ENCODE results near the gene MARCHF5. TPM values are rescaled to one million over a fixed set of nuclear protein-coding genes. Genes with fewer than 3 reads are reported as not detected.
A peak's percentile ranks its signal among the peaks of the same experiment; 100 is the strongest.

Gene MARCHF5
- 38.2 TPM for total RNA-seq
- long read RNA-seq, transcript MARCH5-201 (6 exons, 3,926 nt), result major isoform, 119 of 128 reads
- long read RNA-seq, partial matches to known transcripts, result 6 of 128 reads
- long read RNA-seq, other reads (novel, unspliced or antisense), result 3 of 128 reads

DNA sequence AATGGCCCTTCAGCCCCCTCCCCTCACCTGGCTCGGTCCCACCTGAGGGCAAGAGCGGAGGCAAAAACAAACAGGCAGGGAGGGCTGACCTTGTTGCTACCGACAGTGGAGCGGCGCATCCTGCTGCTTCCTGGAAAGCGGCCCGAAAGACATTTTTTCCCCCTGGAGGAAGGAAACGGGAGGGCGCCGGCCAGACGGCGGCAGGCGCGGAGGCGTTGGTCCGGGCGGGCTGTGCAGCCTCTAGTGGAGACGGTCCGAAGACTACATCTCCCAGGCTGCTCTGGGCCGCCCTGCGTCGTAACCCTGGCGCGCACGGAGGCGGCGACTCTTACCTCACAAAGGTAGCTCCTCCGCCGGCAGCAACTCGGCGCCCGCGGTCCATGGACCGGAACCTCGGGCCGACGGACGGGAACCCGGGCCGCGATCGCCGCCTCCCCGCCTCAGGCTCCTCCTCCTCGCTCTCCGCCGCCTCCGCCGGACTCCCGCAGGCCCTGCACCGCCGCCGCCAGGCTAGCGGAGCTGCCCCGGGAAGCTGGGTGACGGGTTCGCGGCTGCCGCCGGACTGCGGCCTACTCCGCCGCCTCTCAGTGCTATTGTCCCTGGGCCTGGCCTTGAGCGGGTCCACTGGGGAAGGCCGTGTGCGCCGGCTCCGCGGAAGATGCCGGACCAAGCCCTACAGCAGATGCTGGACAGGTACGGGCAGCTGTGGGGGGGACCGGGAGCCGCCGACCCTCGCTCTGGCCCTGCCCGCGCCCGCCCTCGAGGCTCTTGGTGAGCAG lies at the start of gene MARCHF5, which contains the start of gene CPEB3:
Gene MARCHF5, plus strand, starts transcription at position 331 of the 779 bp plus-strand sequence. Its CDS starts 328 bp downstream, at position 659.
Gene CPEB3, minus strand, starts transcription at position 242 of the 779 bp plus-strand sequence. CDS start 50,728 bp downstream, outside the sequence.
- intact Hi-C loops (cut with DNase I), result loop anchor here (5.0 kb wide), 2 partner anchors 49 to 204 kb away; no protein-coding TSS in a partner anchor
- DNase-seq, result peak; percentile 98
- ATAC-seq (ENCODE audit: poor library complexity), result peak; percentile 99

GRCh38 chr10:92241501-92241900 lies 49.5 kb upstream of the MARCHF5 start:
- ATAC-seq (ENCODE audit: poor library complexity) (no peak), DNase-seq (no peak)
- intact Hi-C loops (cut with DNase I), result loop anchor here (5.0 kb wide), 1 partner anchor 51 kb away; the partner anchor contains the start of genes CPEB3 and MARCHF5

- no peak for ATAC-seq (ENCODE audit: poor library complexity)
- no peak for DNase-seq
- intact Hi-C loops (cut with DNase I), result loop anchor here (5.0 kb wide), 1 partner anchor 50 kb away; the partner anchor contains the start of genes CPEB3 and MARCHF5
These were observed 48.6 kb upstream of the MARCHF5 start for GRCh38 chr10:92242380-92242779.

- intact Hi-C loops (cut with DNase I), result loop anchor here (5.0 kb wide), 1 partner anchor 49 kb away; the partner anchor contains the start of genes CPEB3 and MARCHF5
- peak; percentile 69 for ATAC-seq (ENCODE audit: poor library complexity)
- DNase-seq, result peak; percentile 69
These were observed 47.9 kb upstream of the MARCHF5 start for GRCh38 chr10:92242910-92243671.

- DNase-seq (no peak), ATAC-seq (ENCODE audit: poor library complexity) (no peak)
- intact Hi-C loops (cut with DNase I), result loop anchor here (5.0 kb wide), 1 partner anchor 48 kb away; the partner anchor contains the start of genes CPEB3 and MARCHF5
These were observed 46.2 kb upstream of the MARCHF5 start for GRCh38 chr10:92244796-92245195.

DNA sequence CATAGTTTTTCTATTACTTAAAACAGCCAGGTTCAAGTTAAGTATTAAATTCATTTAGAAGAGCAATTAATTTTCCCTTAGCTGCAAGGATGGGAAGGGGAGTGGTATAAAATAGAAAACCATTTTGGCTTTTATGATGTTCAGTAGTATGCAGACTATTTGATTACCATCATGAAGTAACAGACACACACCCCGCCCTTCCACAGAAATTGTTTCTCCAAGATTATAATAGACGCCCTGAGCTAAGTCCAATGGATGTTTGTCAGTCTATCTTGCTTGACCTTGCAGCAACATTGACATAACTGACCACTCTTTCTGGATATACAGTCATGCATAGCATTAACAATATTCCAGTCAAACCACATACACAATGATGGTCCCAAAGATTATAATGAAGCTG lies 42.4 kb upstream of the MARCHF5 start:
- ATAC-seq (ENCODE audit: poor library complexity) (no peak), DNase-seq (no peak)
- intact Hi-C loops (cut with DNase I), result no loop called here

GRCh38 chr10:92263396-92263795 lies 27.6 kb upstream of the MARCHF5 start:
- ATAC-seq (ENCODE audit: poor library complexity), result no peak
- DNase-seq, result no peak
- intact Hi-C loops (cut with DNase I), result no loop called here

DNA sequence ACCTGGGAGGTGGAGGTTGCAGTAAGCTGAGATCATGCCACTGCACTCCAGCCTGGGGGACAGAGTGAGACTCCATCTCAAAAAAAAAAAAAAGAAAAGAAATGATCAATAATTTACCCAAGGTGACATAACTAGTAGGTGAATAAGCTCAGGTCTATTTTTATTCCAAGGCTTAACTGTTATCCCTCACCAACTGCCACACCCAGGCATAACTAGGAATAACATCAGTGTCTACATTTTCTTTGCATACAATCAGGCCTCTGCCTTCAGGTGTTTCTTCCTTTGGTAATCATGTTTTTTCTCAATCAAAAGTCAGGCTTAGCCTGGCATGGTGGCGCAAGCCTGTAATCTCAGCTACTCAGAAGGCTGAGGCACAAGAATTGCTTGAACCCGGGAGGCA lies 26.7 kb upstream of the MARCHF5 start:
- DNase-seq (no peak), ATAC-seq (ENCODE audit: poor library complexity) (no peak)
- intact Hi-C loops (cut with DNase I), result no loop called here

GRCh38 chr10:92265687-92266258 lies 25.2 kb upstream of the MARCHF5 start:
- intact Hi-C loops (cut with DNase I), result no loop called here
- ATAC-seq (ENCODE audit: poor library complexity), result no peak

GRCh38 chr10:92267343-92267742 lies 23.6 kb upstream of the MARCHF5 start:
- ATAC-seq (ENCODE audit: poor library complexity) (peak; percentile 51), DNase-seq (no peak)
- intact Hi-C loops (cut with DNase I), result no loop called here

More at GRCh38 chr10:92265687-92266258, 25.2 kb upstream of the MARCHF5 start:
- DNase-seq, result no peak

DNA sequence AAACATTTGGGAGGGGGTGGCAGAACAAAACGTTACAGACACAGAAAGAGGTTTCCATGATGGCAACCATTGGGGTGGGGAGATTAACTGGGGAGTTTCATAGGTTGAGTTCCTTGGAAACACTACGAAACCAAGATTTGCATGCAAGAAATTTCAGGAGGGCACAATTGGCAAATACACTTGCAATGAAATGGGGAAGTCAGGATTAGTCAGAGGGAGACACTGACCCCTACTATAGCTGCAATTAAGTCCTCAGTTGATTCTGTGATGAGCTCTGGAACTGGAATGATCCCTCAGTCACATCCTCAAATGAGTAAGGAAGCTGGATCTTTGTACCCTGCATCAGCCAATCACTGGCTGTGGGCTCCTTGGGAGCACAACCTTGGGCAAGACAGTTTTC lies 22.2 kb upstream of the MARCHF5 start:
- DNase-seq, result no peak
- intact Hi-C loops (cut with DNase I), result no loop called here
- ATAC-seq (ENCODE audit: poor library complexity), result no peak

- ATAC-seq (ENCODE audit: poor library complexity) (no peak), DNase-seq (no peak)
- intact Hi-C loops (cut with DNase I), result no loop called here
These were observed 16.9 kb upstream of the MARCHF5 start for GRCh38 chr10:92274071-92274470.

DNA sequence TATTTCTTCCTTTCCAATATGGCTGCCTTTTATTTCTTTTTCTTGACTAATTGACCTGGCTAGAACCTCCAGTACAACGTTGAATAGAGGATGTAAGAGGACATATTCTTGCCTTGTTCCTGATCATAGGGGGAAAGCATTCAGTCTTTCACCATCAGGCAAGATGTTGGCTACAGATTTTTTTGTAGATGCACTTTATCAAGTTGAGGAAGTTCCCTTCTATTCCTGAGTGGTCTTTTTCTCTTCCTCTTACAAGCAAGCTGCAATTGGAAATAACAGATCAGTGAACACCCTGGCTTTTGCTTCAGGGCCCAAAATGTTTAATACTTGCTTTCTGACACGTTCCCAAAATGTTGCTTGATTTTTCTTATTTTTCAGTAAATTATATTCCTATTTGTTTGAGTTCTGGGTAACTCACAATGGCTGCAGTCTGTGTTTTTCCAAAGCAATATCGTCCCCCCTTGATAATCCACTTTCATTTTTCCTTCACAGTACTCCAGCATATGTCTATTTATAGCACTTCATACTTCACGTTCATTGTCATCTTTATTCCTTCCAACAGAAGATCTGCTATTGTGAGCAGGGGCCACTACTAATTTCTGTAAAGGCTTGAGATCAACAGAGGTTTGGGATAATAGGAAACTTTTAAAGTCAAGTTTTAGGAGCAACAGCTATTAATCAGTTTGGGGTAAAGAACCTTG lies 11.8 kb upstream of the MARCHF5 start:
- DNase-seq (no peak), ATAC-seq (ENCODE audit: poor library complexity) (peak; percentile 82)
- intact Hi-C loops (cut with DNase I), result no loop called here

DNA sequence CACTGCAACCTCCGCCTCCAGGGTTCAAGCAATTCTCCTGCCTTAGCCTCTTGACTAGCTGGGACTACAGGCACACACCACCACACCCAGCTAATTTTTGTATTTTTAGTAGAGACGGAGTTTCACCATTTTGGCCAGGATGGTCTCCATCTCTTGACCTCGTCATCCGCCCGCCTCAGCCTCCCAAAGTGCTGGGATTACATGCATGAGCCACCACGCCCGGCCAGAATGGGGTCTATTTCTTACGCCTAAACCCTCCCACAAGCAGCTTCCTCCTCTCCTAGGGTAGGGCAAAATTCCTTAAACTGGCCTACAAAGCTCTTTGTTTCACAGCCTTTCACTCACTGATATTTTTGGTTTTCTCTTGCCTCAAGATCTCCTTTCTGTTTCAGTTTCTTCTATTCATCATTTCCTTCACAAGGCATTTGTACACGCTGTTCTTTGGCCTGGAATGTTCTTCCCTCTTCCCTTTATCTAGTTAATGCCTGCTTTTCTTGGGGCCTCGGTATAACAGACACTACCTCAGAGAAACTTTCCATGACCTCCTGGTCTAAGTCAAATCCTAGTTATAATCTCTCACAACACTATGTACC lies 6.8 kb upstream of the MARCHF5 start:
- intact Hi-C loops (cut with DNase I), result no loop called here
- peak; percentile 62 for ATAC-seq (ENCODE audit: poor library complexity)
- no peak for DNase-seq

GRCh38 chr10:92290076-92290836 lies 711 bp upstream of the MARCHF5 start:
- DNase-seq (peak; percentile 43), ATAC-seq (ENCODE audit: poor library complexity) (peak; percentile 38)
- intact Hi-C loops (cut with DNase I), result loop anchor here (5.0 kb wide), 2 partner anchors 48 to 203 kb away; no protein-coding TSS in a partner anchor

DNA sequence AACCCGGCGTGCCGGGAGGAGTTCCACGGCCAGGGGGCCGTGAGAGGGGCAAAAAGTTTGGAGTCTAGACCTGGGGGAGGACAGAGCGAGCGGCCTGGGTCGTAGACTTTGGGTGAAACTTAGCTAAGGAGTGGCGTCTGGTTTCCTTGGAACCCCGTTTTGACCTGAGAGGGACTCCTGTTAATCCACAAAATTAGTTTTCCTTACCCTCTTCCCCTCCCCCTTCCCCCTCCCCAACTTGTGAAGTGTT lies 574 bp downstream of the MARCHF5 start:
- ATAC-seq (ENCODE audit: poor library complexity) (no peak), DNase-seq (no peak)
- intact Hi-C loops (cut with DNase I), result loop anchor here (5.0 kb wide), 2 partner anchors 49 to 204 kb away; no protein-coding TSS in a partner anchor

Data from Right ventricle myocardium superior (tissue), 1 donor.